GM19468 (cell line): ENCODE results near the gene EHMT1.
"Not testable (repeated sequence)": the region's sequence is repeated elsewhere in the genome, so short reads cannot be mapped to it uniquely, and the experiment has no call there.

Source experiments
- ATAC-seq: cut with Tn5 transposase; IDR thresholded peaks from one replicate; pipeline ENCODE4 v1.9.1; 2021; ENCODE audit warnings: mild to moderate bottlenecking, moderate library complexity, moderate number of reproducible peaks; ENCODE audit not compliant: unreplicated experiment; ENCODE audit errors: extremely low read depth

Gene EHMT1

DNA sequence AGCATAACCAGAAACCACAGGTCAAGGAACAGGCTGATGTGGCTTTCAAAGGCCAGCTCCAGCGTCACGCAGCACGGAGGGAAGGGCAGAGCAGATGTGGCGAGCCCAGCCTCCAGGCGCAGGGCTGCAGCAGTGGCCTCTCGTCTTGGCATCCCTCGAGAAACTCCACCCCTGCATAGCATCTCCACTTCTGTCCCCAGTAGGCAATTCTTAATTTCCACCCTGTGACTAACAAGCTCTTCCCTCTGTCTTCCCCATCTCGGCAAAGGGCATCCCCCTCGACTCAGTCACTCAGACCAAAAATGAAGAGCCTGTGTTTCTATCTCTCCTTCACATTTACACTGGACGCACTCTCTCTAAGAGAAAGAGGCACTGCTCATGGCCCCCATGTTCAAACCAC lies 257.0 kb downstream of the EHMT1 start:
- no peak for ATAC-seq

DNA sequence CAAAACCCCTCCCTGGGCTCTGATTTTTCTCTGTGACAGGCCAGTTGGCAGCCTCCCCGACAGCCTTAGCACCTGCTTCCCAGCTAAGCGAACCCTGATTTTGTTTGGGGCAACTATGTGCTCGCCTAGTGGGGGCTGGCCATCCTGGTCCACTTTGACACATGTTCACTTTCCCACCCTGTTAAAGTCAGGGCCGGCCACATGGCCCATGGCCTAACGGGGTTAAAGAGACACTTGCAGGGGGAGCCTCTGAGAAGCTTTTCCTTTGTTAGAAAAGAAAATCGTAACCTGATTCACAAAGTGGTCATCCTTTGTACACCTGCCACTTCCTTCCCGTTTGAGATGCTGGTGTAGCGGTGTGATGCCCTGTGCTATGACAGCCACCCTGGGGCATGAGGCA lies 257.5 kb downstream of the EHMT1 start:
- ATAC-seq = no peak

DNA sequence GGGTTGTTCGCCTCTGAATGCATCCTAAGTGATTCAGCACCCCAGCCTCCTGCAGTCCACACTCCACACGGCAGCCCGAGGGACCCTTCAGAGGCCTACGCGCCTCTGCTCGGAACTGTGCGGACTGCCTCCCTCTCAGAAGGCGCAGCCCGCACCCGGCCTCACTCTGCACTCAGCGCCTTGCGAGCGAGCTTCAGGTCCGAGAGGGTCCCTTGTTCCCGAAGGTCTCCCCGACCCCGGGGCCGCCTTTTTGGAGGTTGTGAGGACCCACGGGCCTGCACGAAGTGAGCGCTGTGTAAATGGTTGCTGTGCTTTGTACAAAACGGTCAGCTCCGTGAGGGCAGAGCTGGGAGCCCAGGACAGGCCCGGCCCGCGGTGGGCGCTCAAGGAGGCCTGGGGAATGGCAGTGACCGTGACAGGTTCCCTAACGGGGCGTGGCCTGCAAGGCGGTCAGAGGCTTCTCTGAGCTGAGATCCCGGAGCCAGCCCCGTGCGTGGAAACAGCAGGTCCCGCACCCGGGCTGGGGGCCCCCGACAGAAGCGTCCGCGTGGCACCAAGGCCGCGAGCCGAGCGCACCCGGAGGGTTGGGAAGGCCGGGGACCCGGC lies 258.1 kb downstream of the EHMT1 start:
- no peak for ATAC-seq

DNA sequence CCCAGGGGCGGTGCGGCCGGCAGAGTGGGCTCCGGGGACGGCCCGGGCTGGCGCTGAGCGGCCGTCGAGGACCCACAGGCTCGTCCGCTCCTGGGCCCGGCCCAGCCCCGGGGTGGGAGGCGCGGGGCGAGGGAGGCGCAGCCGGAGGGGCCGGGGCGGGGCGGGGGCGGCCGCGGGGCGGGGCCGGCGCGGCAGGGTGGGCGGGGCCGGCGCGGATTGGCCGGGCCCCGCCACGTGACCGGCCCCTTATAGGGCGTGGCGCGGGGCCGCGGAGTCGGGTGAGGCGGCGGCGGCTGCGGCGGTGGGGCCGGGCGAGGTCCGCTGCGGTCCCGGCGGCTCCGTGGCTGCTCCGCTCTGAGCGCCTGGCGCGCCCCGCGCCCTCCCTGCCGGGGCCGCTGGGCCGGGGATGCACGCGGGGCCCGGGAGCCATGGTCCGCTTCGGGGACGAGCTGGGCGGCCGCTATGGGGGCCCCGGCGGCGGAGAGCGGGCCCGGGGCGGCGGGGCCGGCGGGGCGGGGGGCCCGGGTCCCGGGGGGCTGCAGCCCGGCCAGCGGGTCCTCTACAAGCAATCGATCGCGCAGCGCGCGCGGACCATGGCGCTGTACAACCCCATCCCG lies 258.8 kb downstream of the EHMT1 start, which contains the start of gene CACNA1B:
Gene CACNA1B (plus strand): TSS at position 277 of the 617 bp plus-strand sequence. CDS start 152 bp downstream, at position 429.
- not testable (repeated sequence) for ATAC-seq

DNA sequence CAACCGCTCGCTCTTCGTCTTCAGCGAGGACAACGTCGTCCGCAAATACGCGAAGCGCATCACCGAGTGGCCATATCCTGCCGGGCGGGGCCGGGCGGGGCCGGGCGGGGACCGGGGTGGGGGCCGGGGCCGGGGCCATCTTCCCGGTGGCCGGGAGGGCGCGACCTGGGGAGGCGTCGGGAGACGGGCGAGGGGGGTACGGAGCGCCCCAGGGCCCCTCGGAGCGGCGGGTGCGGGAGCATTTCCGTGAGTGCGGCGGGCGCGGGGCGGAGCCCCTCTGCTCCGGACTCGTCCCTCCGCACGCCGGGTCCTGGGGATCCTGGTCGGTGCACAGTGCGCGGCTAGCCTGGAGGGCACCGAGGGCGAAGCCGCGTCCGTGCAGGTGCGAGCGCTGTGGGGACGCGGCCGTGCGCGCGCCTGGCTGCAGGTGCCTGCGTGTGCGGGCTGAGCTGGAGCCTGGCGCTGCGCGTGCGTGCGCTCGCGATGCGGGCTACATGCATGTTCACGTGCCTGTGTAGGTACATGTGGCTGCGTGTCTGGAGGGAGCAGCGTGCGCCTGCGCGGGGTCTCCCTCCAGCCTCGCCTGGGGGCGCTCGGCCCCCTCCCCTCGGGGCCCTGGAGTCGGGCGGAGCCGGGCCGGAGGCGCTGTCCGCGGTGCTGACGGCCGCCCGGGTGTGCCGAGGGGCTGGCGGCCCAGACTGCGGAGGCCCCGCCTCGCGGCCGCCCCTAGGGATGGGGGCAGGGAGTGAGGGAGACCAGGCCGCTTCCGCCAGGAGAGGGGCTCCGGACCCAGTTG lies 259.5 kb downstream of the EHMT1 start:
- ATAC-seq = no peak

DNA sequence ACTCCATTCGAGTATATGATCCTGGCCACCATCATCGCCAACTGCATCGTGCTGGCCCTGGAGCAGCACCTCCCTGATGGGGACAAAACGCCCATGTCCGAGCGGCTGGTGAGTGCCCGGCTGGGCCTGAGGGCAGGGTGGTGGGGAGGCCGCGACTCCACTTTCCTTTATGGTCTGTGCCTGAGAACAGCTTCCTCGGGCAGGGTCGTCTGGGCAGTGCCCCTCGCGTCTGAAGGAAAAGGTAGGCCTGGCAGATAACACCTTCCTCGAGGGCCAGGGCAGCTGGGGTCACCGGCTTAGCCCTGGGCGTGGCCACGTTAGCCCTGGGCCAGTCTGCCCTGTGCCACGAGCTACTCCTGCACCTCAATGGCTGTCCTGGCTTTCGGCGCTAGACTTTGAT lies 260.2 kb downstream of the EHMT1 start:
- no peak for ATAC-seq

DNA sequence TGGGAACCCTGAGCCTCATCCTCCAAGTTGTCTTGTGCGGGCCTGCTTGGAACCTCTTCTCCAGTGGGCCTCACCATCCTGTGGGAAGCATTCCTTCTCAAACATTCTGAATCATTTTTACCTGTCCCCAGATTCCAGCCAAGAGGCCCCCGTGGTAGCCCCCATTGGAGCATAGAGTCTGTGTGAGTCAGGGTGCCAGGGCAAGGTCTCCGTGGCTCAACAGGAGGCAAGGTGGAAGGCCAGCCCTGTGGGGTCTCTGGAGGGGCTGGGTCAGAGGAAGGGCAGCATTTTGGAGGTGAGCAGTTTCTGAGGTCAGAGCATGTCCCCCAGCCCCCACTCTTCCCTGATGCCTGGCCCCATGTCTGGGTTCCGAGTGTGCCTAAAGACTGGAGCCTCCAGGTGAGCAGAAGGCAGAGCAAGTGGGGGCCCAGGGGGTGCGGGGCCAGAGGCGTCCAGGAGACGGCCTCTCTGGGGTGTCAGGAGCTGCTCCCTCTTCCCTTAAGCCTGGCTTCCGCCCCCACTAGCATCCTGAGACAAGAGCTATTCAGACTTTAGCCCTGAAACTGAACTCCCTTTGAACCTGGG lies 260.9 kb downstream of the EHMT1 start:
- no peak for ATAC-seq

DNA sequence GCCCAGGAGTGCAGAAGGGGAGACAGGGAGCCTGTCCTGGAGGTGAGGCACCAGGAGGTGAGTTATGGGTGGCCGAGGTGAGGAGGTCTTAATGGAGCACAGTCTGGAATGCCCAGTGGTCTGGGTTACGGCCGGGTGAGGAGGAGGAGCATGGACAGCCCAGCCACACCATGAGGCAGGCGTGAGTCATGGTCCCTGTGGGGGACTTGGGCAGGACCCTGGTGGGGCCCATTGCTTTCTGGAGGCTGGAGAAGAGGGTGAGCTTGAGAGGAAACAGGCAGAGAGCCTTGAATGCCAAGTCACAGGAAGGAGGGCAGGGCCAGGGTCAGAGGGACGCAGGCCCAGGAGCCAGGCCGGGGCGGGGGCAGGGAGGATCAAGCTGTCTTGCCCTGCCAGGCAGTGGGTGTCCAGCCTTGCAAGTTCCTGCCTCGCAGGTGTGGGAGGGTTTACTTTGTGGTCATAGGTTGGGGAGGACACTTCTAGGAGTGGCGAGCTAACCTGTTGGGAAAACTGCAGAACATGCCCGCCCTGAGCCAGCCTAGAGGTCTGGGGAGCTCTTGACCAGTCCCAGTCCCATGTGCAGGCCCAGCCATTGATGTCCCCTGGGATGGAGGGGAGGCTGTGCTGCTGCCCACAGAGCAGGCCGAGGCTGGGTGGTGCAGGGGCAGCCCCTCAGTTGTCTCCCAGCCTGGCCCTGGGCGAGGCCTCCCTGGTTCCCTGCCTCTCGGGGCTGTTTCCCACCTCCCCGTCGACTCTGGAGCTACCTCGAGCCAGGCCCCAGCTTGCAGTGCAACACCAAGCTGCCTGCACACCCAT lies 261.6 kb downstream of the EHMT1 start:
- no peak for ATAC-seq

DNA sequence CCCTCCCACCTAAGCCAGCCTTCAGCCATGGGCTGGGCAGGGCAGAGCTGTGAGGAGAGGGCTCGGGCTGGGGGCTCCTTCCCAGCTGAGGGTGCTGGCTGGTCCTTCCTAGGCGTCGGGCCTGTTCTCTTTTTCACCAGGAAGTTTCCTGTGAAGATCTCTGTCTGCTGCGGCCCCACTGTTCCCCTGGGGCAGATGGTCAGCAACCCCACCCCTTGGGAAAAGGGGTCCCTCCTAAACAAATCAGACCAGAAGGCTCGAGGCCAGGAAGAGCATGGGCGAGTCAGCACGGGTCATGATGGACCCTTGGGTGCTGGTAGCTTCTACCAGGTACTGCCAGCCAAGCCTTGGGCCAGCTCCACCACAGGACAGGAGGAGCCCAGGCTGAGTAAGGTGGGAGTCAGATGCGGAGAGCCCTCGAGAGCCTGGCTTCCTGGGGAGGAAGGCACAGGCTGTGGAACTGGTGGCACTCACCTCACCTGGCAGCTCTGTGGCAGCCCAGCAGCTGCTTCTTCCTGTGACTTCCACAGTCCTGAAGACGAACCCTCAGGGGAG lies 262.2 kb downstream of the EHMT1 start:
- no peak for ATAC-seq

DNA sequence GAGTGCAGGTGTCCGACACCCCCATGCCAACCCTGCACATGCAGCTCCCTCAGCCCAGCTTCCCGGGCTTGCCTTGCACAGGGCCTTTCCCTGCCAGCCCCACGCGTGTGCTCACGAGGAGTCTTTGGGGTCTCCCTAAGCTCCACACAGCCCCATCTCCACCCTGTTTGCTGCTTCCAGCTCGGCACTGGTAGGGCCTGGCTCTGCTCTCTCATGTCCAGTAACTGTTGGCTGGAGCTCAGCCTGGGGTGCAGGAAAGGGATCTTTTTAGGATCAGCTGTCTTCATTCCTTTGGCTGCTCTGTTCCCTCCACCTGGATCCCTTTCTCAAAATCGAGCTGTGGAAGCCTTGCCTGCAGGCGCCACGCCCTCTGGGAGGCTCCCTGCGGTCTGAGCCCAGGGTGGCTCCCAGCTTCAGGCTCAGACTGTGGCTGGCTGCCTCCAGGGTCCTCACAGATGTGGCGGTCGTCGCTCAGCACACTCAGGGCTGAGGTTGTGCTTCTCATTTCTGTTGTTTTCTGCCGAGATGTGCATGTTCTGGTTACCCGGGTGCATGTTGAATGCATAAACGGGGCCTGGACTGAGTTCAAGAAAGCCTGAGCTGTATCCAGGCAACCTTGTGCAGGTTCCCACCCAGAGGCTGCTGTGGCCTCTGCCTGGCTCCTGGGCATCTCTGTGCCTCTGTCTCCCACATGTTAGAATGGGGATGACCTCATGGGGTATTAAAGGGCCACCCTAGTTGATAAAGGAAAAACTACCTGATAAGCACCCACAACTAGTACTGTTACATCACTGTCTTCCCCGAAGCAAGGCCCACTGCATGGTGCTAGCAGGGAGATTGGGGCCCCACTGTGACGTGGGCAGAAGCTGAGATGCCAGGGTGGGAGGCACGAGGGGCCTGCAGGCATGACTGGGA lies 263.0 kb downstream of the EHMT1 start:
- ATAC-seq = no peak

DNA sequence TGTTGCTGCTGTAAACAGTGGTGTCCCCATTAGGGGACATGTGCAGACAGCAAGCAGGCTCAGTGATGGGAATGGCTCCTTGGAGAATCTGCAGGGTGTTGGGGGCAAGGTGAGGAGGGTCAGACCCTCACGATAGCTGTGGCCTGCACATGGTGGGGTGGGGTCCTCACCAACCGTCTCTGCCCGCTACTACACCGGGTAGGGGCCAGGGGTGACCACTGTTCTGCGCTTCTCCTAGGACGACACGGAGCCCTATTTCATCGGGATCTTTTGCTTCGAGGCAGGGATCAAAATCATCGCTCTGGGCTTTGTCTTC lies 263.7 kb downstream of the EHMT1 start:
- no peak for ATAC-seq

DNA sequence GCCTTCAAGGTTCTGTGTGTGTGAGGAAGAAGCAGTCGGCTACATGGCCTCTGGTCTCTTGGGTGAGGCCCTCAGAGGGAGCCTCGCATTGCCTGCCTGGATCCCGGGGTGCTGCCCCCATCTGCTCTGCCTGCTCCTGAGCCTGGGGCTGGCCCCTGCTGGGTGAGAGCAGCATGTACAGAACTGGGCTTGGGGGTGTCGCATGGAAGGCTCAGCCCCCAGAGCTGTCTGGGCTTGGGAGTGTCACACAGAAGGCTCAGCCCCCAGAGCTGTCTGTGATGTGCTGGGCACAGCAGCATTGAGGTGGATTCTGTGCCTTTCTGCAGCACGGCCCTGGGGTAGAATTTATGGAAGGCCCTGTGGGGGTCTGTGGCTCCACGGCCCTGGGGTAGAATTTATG lies 265.2 kb downstream of the EHMT1 start:
- ATAC-seq = not testable (repeated sequence)

DNA sequence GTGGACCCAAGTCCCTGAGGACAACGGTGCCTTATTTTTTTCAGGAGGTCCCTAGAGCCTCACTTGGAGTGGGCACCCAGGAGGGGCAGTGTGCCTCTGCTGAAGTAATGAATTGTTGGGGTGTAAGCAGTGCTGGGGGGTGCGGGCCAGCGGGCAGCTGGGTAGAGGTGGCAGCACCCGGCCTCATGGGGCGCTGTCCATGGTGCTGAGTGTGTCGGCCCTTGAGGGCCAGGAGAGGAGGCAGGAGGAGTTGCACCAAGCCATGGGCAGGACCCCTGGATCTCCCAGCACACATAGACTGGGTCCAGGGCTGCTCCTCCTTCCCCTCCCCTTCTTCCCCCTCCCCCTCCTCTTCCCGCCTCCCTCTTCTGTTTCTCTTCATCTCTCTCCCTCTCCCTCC lies 265.7 kb downstream of the EHMT1 start:
- ATAC-seq = not testable (repeated sequence)

DNA sequence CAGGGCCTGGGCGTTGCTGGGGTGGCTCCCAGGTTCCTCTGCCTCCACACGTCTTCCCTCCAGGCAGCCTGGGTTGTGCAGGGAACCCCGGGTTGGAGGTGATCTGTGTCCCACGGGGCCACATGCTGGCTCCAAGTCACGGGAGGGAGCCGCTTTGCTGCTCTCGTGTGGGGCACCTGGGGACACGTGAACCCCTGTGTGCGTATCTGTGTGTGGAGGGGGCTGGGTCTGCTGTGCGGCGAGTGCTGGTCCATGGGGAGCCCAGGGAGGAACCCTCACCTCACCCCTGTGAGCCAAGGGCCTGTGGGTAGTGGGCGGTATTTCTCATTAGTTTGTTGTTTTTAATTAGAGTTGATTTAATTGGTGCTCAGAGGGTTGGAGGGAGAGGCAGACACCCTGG lies 266.3 kb downstream of the EHMT1 start:
- ATAC-seq = not testable (repeated sequence)
